ENCODE data around the gene IPO11. TPM values are rescaled to one million over a fixed set of nuclear protein-coding genes. Genes with fewer than 3 reads are reported as not detected.
"Not testable (repeated sequence)": the region's sequence is repeated elsewhere in the genome, so short reads cannot be mapped to it uniquely, and the experiment has no call there.

Gene IPO11
- total and polyA plus RNA-seq, 4 donors, result 4.7 to 20.6 (median 9.0) TPM

DNA sequence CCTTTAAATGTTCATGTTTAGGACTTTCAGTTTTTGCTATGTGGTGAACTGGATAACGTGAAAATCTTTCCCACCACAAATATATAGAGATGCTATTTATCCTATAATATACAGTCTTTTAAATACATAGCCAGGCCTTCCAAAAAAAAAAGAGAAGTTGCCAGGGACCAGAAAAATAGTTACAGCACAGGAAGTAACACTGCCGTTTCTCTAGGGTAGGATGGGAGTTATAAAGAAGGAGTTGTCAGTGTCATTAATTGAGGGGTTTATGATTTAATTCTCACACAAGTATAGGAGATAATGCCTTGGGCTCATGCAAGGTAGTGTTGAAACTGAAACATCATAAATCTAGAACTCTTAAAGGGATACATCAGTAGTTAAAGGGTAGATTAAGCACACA is 250.0 kb downstream of the IPO11 start:
- WGBS, result 65% methylated on average over 2 of the region's 2 CpGs
- DNase-seq (ENCODE audit: low spot score), result no peak
- no peak overlapping the region for H3K27ac ChIP-seq (ENCODE audit: low read depth in 1 of 2, low read length in 2 of 2)
- H3K4me3 ChIP-seq (ENCODE audit: low read depth in 1 of 3, low read length in 3 of 3), result no peak overlapping the region
- no peaks in the 10 kb centered on the region for H3K27me3 ChIP-seq (ENCODE audit: control insufficient read depth in 4 of 4, insufficient read depth in 4 of 4, low read length in 3 of 4)
- H3K36me3 ChIP-seq (ENCODE audit: control insufficient read depth in 4 of 4, insufficient read depth in 3 of 4, low read depth in 1 of 4, low read length in 3 of 4), result no peaks in the 10 kb centered on the region
- no peak for TF ChIP-seq FOXA1 (IDR thresholded peaks at IDR 0.05)
- TF ChIP-seq, protein P1, sequence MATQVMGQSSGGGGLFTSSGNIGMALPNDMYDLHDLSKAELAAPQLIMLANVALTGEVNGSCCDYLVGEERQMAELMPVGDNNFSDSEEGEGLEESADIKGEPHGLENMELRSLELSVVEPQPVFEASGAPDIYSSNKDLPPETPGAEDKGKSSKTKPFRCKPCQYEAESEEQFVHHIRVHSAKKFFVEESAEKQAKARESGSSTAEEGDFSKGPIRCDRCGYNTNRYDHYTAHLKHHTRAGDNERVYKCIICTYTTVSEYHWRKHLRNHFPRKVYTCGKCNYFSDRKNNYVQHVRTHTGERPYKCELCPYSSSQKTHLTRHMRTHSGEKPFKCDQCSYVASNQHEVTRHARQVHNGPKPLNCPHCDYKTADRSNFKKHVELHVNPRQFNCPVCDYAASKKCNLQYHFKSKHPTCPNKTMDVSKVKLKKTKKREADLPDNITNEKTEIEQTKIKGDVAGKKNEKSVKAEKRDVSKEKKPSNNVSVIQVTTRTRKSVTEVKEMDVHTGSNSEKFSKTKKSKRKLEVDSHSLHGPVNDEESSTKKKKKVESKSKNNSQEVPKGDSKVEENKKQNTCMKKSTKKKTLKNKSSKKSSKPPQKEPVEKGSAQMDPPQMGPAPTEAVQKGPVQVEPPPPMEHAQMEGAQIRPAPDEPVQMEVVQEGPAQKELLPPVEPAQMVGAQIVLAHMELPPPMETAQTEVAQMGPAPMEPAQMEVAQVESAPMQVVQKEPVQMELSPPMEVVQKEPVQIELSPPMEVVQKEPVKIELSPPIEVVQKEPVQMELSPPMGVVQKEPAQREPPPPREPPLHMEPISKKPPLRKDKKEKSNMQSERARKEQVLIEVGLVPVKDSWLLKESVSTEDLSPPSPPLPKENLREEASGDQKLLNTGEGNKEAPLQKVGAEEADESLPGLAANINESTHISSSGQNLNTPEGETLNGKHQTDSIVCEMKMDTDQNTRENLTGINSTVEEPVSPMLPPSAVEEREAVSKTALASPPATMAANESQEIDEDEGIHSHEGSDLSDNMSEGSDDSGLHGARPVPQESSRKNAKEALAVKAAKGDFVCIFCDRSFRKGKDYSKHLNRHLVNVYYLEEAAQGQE (IDR thresholded peaks at IDR 0.05), result no peak
- no peak for TF ChIP-seq HNF4G (IDR thresholded peaks at IDR 0.05)
- TF ChIP-seq, protein P2, sequence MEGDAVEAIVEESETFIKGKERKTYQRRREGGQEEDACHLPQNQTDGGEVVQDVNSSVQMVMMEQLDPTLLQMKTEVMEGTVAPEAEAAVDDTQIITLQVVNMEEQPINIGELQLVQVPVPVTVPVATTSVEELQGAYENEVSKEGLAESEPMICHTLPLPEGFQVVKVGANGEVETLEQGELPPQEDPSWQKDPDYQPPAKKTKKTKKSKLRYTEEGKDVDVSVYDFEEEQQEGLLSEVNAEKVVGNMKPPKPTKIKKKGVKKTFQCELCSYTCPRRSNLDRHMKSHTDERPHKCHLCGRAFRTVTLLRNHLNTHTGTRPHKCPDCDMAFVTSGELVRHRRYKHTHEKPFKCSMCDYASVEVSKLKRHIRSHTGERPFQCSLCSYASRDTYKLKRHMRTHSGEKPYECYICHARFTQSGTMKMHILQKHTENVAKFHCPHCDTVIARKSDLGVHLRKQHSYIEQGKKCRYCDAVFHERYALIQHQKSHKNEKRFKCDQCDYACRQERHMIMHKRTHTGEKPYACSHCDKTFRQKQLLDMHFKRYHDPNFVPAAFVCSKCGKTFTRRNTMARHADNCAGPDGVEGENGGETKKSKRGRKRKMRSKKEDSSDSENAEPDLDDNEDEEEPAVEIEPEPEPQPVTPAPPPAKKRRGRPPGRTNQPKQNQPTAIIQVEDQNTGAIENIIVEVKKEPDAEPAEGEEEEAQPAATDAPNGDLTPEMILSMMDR (IDR thresholded peaks at IDR 0.05; ENCODE audit: low read depth, low read length, missing input control), result no peak
- TF ChIP-seq YY1 (IDR thresholded peaks at IDR 0.05), result no peak
- TF ChIP-seq NR2F2 (IDR thresholded peaks at IDR 0.05), result no peak
- TF ChIP-seq JUND (IDR thresholded peaks at IDR 0.05), result no peak
- TF ChIP-seq, protein P3, sequence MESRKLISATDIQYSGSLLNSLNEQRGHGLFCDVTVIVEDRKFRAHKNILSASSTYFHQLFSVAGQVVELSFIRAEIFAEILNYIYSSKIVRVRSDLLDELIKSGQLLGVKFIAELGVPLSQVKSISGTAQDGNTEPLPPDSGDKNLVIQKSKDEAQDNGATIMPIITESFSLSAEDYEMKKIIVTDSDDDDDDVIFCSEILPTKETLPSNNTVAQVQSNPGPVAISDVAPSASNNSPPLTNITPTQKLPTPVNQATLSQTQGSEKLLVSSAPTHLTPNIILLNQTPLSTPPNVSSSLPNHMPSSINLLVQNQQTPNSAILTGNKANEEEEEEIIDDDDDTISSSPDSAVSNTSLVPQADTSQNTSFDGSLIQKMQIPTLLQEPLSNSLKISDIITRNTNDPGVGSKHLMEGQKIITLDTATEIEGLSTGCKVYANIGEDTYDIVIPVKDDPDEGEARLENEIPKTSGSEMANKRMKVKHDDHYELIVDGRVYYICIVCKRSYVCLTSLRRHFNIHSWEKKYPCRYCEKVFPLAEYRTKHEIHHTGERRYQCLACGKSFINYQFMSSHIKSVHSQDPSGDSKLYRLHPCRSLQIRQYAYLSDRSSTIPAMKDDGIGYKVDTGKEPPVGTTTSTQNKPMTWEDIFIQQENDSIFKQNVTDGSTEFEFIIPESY (IDR thresholded peaks at IDR 0.05), result no peak
- no peak for TF ChIP-seq RAD21 (IDR thresholded peaks at IDR 0.05)
- TF ChIP-seq FOXA2 (IDR thresholded peaks at IDR 0.05), result no peak
- no peaks in the 10 kb centered on the region for H3K9me3 ChIP-seq (ENCODE audit: control insufficient read depth in 4 of 4, low read length in 3 of 4)
- no peak overlapping the region for H3K9ac ChIP-seq (ENCODE audit: low read depth in 1 of 2, low read length in 2 of 2)
- no peaks in the 10 kb centered on the region for H3K4me1 ChIP-seq (ENCODE audit: control insufficient read depth in 4 of 4, insufficient read depth in 4 of 4, low read length in 3 of 4)

DNA sequence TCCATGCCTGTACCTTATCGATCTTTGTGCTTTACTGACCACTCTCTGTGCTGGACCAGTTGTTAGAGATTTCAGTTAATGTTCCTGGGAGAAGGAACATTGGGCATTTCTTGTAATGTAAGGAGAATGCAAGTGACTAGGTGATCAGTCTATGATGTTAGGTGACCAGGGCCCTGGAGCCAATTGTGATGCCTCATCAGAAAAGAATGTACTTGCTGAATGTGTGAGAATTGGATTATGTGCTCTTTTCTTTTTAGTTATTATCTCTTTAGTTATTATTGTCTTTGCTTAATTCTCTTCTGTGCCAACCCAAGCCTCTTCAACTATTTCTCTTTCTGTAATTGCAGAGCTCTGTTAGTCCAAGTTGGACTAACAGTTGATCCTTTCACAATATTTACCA is 258.9 kb downstream of the IPO11 start:
- 78% methylated on average over 1 of the region's 1 CpG for WGBS
- Histone ChIP-seq H3K9ac (ENCODE audit: low read depth in 1 of 2, low read length in 2 of 2) (no peak overlapping the region), H3K36me3 (ENCODE audit: control insufficient read depth in 4 of 4, insufficient read depth in 3 of 4, low read depth in 1 of 4, low read length in 3 of 4) (no peaks in the 10 kb centered on the region), H3K4me3 (ENCODE audit: low read depth in 1 of 3, low read length in 3 of 3) (no peak overlapping the region), H3K9me3 (ENCODE audit: control insufficient read depth in 4 of 4, low read length in 3 of 4) (no peaks in the 10 kb centered on the region), H3K27ac (ENCODE audit: low read depth in 1 of 2, low read length in 2 of 2) (no peak overlapping the region), H3K4me1 (ENCODE audit: control insufficient read depth in 4 of 4, insufficient read depth in 4 of 4, low read length in 3 of 4) (no peaks in the 10 kb centered on the region), H3K27me3 (ENCODE audit: control insufficient read depth in 4 of 4, insufficient read depth in 4 of 4, low read length in 3 of 4) (no peaks in the 10 kb centered on the region)
- no peak for DNase-seq (ENCODE audit: low spot score)
- TF ChIP-seq RAD21 (IDR thresholded peaks at IDR 0.05) (no peak), NR2F2 (IDR thresholded peaks at IDR 0.05) (no peak), HNF4A (conservative IDR thresholded peaks at IDR 0.05) (no peak), EGR1 (IDR thresholded peaks at IDR 0.05; ENCODE audit: low read depth in 2 of 2) (no peak)

DNA sequence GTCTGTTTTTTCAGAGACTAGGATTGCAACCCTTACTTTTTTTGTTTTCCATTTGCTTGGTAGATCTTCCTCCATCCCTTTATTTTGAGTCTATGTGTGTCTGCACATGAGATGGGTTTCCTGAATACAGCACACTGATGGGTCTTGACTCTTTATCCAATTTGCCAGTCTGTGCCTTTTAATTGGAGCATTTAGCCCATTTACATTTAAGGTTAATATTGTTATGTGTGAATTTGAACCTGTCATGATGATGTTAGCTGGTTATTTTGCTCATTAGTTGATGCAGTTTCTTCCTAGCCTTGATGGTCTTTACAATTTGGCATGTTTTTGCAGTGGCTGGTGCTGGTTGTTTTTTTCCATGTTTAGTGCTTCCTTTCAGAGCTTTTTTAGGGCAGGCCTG is 264.0 kb downstream of the IPO11 start:
- not testable (repeated sequence) for H3K36me3 ChIP-seq (ENCODE audit: control insufficient read depth in 4 of 4, insufficient read depth in 3 of 4, low read depth in 1 of 4, low read length in 3 of 4); H3K9ac ChIP-seq (ENCODE audit: low read depth in 1 of 2, low read length in 2 of 2); H3K27me3 ChIP-seq (ENCODE audit: control insufficient read depth in 4 of 4, insufficient read depth in 4 of 4, low read length in 3 of 4); H3K4me1 ChIP-seq (ENCODE audit: control insufficient read depth in 4 of 4, insufficient read depth in 4 of 4, low read length in 3 of 4); H3K9me3 ChIP-seq (ENCODE audit: control insufficient read depth in 4 of 4, low read length in 3 of 4); DNase-seq (ENCODE audit: low spot score); H3K4me3 ChIP-seq (ENCODE audit: low read depth in 1 of 3, low read length in 3 of 3); H3K27ac ChIP-seq (ENCODE audit: low read depth in 1 of 2, low read length in 2 of 2)

Small RNA genes lying within 50 kb of the gene (small RNA-seq; reads per million reads assigned to genes)
- gene CKS1BP3 (not detected), gene RNU6-661P (not detected)

Other genes starting within 250 kb of the IPO11 start
- gene KIF2A, start 106.6 kb upstream of the IPO11 start, total RNA-seq, result 10 to 100 TPM in 1 of 2 donors, 1 to 10 TPM in 1; 7.2 to 17.5 TPM
- gene KIF2A, start 106.6 kb upstream of the IPO11 start, polyA plus RNA-seq, result 1 to 10 TPM; 3.8 to 6.3 TPM
- 10 to 100 TPM in 1 of 2 donors, 1 to 10 TPM in 1; 8.8 to 12.6 TPM for gene DIMT1, start 8.9 kb upstream of the IPO11 start, total RNA-seq
- gene DIMT1, start 8.9 kb upstream of the IPO11 start, polyA plus RNA-seq, result 10 to 100 TPM in 1 of 2 donors, 1 to 10 TPM in 1; 7.9 to 10.8 TPM
- 1 to 10 TPM; 2.3 to 2.8 TPM for gene LRRC70, start 166.1 kb downstream of the IPO11 start, total RNA-seq
- 1 to 10 TPM in 1 of 2 donors, under 1 TPM in 1; 0.66 to 1.0 TPM for gene LRRC70, start 166.1 kb downstream of the IPO11 start, polyA plus RNA-seq

All from liver (tissue), 10 donors.